ENCODE measurements around the gene UBE2R2.

UBE2R2 gene

DNA sequence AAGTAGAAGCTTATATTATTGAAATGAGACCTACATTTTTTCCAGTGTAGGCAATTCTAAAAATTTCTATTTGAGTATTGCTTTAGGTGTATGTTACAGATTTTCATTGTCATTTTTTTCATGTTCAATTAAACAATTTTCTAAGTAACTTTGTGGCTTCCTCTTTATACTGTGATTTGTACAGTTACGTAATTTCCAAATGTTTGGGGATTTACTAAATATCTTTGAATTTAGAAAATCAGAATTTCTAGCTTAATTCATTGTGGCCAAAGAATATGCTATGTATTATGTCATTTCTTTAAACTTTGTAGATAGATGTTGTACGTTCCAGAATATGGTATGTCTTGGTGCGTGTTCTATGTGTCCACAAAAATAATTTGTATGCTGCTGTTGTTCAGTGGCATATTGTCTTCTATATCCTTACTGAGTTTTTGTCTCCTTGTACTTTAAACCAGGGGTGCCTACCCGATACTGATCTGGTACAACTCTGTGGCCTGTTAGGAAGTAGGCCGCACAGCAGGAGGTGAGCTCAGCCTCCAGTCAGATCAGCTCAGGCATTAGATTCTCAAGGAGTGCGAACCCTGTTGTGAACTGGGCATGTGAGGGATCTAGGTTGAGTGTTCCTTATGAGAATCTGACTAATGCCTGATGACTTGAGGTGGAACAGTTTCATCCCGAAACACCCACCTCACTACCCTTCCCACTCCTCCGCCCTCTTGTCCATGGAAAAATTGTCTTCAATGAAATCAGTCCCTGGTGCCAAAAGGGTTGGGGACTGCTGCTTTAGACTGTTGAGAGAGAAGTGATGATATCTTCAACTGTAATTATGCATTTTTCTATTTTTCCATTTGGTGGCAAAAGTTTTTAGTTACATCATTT, 63.5 kb downstream of the UBE2R2 start:
- TF ChIP-seq, protein P1, sequence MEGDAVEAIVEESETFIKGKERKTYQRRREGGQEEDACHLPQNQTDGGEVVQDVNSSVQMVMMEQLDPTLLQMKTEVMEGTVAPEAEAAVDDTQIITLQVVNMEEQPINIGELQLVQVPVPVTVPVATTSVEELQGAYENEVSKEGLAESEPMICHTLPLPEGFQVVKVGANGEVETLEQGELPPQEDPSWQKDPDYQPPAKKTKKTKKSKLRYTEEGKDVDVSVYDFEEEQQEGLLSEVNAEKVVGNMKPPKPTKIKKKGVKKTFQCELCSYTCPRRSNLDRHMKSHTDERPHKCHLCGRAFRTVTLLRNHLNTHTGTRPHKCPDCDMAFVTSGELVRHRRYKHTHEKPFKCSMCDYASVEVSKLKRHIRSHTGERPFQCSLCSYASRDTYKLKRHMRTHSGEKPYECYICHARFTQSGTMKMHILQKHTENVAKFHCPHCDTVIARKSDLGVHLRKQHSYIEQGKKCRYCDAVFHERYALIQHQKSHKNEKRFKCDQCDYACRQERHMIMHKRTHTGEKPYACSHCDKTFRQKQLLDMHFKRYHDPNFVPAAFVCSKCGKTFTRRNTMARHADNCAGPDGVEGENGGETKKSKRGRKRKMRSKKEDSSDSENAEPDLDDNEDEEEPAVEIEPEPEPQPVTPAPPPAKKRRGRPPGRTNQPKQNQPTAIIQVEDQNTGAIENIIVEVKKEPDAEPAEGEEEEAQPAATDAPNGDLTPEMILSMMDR (IDR thresholded peaks at IDR 0.05): no peak

DNA sequence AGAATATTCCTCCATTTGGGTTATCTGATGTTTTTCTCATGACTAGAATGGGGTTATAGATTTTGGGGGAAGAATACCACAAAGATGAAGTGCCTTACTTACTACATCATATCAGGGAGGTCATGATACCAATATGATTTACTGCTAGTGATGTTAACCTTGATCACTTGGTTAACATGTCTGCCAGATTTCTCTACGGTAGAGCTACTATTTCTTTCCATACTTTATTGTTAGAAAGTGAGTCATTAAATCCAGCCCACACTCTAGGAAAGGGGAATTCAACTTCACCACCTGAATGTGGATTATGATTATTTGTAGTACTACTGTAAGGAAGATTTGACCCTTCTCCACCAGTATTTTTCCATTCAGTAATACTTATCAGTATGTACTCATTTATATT, 64.7 kb downstream of the UBE2R2 start:
- TF ChIP-seq, protein P1 (IDR thresholded peaks at IDR 0.05): no peak

DNA sequence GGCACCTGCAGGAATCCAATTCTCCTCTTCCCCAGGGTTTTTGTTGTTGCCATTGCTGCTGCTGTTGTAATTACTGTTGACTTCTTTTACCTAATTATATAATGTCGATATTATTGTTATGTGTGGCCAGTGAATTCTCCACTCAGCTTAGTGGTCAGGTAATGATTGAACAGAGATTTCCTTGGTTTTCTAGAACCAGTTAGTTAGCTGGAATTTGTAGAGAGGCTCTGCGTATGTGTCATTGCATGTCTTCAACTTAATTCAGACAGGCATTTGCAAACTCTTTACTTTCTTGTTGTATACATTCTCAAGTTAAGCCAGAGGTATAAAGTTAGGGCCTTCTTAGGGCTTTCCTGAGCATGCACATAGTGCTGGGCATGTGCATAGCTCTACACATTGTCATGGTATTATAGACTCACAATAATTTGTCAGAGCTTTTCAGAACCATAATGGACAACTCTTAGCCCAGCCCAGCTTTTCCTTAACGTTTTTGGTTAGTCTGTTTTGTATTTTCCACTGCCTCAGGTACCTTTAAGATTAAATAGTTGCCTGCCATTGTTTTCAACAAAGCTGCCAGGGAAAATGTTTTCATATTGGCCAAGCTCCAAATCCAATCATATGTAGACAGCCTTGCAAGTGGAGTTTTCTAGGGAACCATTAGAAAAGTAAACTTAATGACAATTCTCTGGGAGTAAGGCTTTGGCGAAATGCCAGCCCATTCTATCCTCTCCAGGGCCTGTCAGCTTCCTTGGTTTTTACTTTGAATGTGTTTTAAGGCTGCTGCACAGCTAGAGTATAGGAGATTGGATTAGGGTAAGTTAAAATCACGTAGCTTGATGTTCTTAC, 68.1 kb downstream of the UBE2R2 start:
- TF ChIP-seq, protein P1 (IDR thresholded peaks at IDR 0.05): no peak

DNA sequence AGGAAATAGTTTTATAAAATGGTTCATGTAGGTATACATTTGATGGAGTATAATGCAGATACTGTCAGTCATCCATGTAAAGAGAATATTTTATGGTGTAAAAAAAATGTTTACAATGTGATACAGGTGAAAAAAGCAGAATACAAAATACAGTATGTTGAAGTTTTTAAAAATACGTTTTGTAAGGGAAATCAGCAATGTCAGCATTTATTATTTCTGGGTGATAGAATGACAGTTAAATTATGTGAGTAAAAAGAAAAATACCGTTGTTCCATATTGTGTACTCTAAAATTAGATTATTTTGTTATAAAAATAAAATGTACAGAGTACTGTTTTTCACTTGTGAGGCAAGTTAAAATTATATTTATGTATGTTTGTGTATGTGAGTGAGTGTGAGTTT, 69.0 kb downstream of the UBE2R2 start:
- TF ChIP-seq, protein P1 (IDR thresholded peaks at IDR 0.05): no peak

DNA sequence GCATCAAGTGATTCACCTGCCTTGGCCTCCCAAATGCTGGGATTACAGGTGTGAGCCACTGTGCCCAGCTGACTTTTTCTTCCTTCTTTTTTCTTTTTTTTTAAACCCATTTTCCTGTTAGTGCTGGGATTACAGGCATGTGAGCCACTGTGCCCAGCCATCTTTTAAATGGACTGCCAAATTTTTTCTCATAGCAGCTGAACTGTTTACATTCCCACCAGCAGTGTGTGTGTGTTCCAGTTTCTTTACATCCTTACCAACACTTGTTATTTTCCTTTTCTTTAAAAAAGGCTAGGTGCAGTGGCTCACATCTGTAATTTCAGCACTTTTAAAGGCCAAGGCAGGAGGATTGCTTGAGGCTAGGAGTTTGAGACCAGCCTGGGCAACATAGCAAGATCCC, 76.9 kb downstream of the UBE2R2 start:
- TF ChIP-seq, protein P1 (IDR thresholded peaks at IDR 0.05): no peak

DNA sequence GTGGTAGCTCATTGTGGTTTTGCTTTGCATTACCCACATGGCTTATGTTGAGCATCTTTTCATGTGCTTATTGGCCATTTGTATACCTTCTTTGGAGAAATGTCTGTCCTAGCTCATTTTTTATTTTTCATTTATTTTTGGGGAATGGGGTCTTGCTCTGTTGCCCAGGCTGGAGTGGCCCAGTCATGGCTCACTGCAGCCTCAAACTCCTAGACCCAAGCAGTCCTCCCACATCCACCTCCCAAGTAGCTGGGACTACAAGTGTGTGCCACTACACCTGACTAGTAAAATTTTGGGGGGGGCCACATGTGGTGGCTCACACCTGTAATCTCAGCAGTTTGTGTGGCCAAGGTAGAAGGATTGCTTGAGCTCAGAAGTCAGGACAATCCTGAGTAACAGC, 77.4 kb downstream of the UBE2R2 start:
- TF ChIP-seq, protein P1 (IDR thresholded peaks at IDR 0.05): no peak

DNA sequence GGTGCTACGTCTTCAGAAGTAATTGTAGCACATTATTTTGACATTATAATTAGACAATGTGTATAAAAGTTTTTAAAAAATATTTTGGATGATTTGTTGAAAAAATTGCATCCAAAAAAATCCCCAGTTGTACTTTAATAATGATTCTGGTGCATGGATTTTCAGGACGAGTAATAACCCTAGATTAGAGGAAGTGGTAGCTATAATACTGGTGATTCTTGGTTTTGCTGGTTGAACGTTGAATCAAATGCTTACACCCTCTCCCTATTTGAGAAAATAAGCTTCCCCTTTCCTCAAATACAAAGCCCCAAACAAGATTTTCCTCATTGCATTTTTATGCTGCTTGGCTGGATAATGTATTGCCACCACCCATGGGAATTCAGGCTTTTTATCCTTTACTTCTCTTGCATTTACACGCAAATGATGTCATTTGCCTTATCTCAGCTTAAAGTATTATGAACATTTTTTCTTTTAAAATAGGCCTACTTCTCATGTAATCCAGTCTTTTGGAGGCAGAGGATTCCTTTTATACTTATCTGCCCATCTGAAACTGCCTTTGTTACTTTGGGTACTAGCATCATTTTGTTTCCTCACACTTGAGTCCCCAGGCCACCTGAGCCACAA, 86.3 kb downstream of the UBE2R2 start:
- TF ChIP-seq, protein P1 (IDR thresholded peaks at IDR 0.05): no peak
